Heart right ventricle (tissue), 16 donors: ENCODE measurements around the gene ZNF423. TPM values are rescaled to one million over a fixed set of nuclear protein-coding genes. Genes with fewer than 3 reads are reported as not detected.

ENCODE experiments used
- ATAC-seq, 8 donors: fragments of 200-7000 bp; cut with Tn5 transposase; one replicate each; pipeline ENCODE4 v1.9.1; 2020; ENCODE audit warnings: mild to moderate bottlenecking in 8 of 8, moderate library complexity in 8 of 8, moderate number of reproducible peaks in 1 of 8
- DNase-seq, 2 donors: peaks; one replicate each; pipeline ENCODE4 v3.0.0-alpha.2; 2020
- H3K27ac ChIP-seq, 10 donors: fragments of 200-600 bp; sonication (generic) in 2 of 10; one replicate each; pipeline versions ENCODE4 v1.5.0 to v1.8.0; 2020 to 2022; ENCODE audit warnings: mild to moderate bottlenecking in 3 of 10
- H3K27me3 ChIP-seq, 7 donors: fragments of 200-600 bp; one replicate each; pipeline ENCODE4 v1.8.0; 2021 to 2022; ENCODE audit warnings: mild to moderate bottlenecking in 2 of 7
- H3K36me3 ChIP-seq, 9 donors: fragments of 200-600 bp; sonication (generic) in 1 of 9; one replicate each; pipeline versions ENCODE4 v1.5.0 to v1.8.0; 2020 to 2022; ENCODE audit warnings: mild to moderate bottlenecking in 2 of 9
- H3K4me1 ChIP-seq, 9 donors: fragments of 200-600 bp; sonication (generic) in 1 of 9; one replicate each; pipeline versions ENCODE4 v1.5.0 to v1.8.0; 2020 to 2022; ENCODE audit warnings: mild to moderate bottlenecking in 4 of 9
- H3K4me3 ChIP-seq, 10 donors: fragments of 200-600 bp; sonication (generic) in 2 of 10; one replicate each; pipeline versions ENCODE4 v1.5.0 to v1.8.0; 2020 to 2022; ENCODE audit warnings: mild to moderate bottlenecking in 7 of 10, moderate library complexity in 2 of 10
- H3K9me3 ChIP-seq, 11 donors: fragments of 200-600 bp in 10 of 11; sonication (generic) in 2 of 11; one replicate each; pipeline versions ENCODE4 v1.5.0 to v1.8.0; 2013 to 2022; ENCODE audit warnings: mild to moderate bottlenecking in 2 of 11, control low read depth in 1 of 11, moderate library complexity in 1 of 11
- CTCF ChIP-seq, 9 donors: fragments of 200-600 bp; sonication (generic) in 2 of 9; IDR thresholded peaks; one replicate each; pipeline versions ENCODE4 v1.5.0 to v1.8.0; 2021 to 2022; ENCODE audit warnings: antibody characterized with exemption in 9 of 9, mild to moderate bottlenecking in 5 of 9, moderate library complexity in 1 of 9
- WGBS, 2 donors: extraction: QIAGEN DNeasy Blood & Tissue Kit; methylation state at CpG; one replicate each; pipeline ENCODE4 v1.1.7; 2013; ENCODE audit warnings: inconsistent platforms in 1 of 2; 5-methylcytosine and 5-hydroxymethylcytosine counted together
- intact Hi-C, 10 donors: fragments of 100-400 bp; cut with DNase I; formaldehyde crosslinking; loops; one replicate each; pipeline versions ENCODE4 v1.11.1 to v1.14.2; 2022
- polyA plus RNA-seq, 2 donors: library from polyadenylated mRNA; stranded (reverse); fragments of 200-250 nt; gene quantifications; one replicate each; pipeline ENCODE4 v1.2.3, GENCODE V29; 2013
- total RNA-seq, 10 donors: library from RNA; stranded (reverse); fragmentation: NEBNext Ultra II Directional in 3 of 10; extraction: Animal tissue kit (Norgen Biotek cat#: 25700) in 3 of 10; gene quantifications; one replicate each; pipeline versions ENCODE4 v1.2.1 to v1.2.4, GENCODE V29; 2021 to 2023
- donor health status: Arrhythmogenic right ventricular cardiomyopathy.
- donor health status: ischemic (EF 13 %, LVEDD 7.1; RV severe dilation, severe dysfunction).
- donor health status: healthy with polysubstance abuse.
- donor health status: DM: no; HTN: yes; CAD: no.
- donor health status: DM: no; HTN: no; CAD: no.
- donor health status: ischemic (EF 25% LVEDD 6.9; RV normal size, moderate dysfunction).
- donor health status: ischemic (EF 25% LVEDD 5.7; RV mildly dilated, moderate dysfunction).
- donor health status: healthy.
- donor health status: DM: yes; HTN: yes; CAD: no.
- donor health status: Ischemic cardiomyopathy.
- donor health status: ischemic (EF 35%, LVEDD 5.7; RV mildly dilated, moderate dysfunction).
- donor health status: nonischemic (EF 11% LVEDD 7.7; RV severe dilation, severe dysfunction).
- donor health status: DM: yes; HTN: yes; CAD: no.
- donor health status: PGD.
- donor health status: ischemic (EF 29% LVEDD 5.4; RV normal size, mild dysfunction).
- donor health status: nonischemic (EF 23%, LVEDD 6.1; RV moderate dilation, normal function).

ZNF423 gene
- total and polyA plus RNA-seq, 12 donors: 2.6 to 10.6 (median 7.0) TPM

- H3K4me1 ChIP-seq: peaks cover 0 to 12% (median 5%) of the 10 kb centered on the region in 9 donors
- intact Hi-C loops: loop anchor here in 1 of 10 donors (10.0 kb wide), 1 partner anchor 223 kb away; the partner anchor contains the start of gene ZNF423
- no peaks in the 10 kb centered on the region for H3K27me3 ChIP-seq
- H3K4me3 ChIP-seq: no peak overlapping the region
- WGBS, 2 donors: 55 to 67% methylated on average over 5 of the region's 5 CpGs
- H3K36me3 ChIP-seq: peaks cover 0 to 20% (median 14%) of the 10 kb centered on the region in 9 donors
- no peak for TF ChIP-seq CTCF (IDR thresholded peaks at IDR 0.05)
- ATAC-seq: peak in 2 of 8 donors; percentile 24 to 45
- no peak for DNase-seq
- no peak overlapping the region for H3K27ac ChIP-seq
- H3K9me3 ChIP-seq: peaks cover 0 to 12% (median 0%) of the 10 kb centered on the region in 11 donors
These were observed 224.5 kb downstream of the ZNF423 start for GRCh38 chr16:49631187-49632041.

- DNase-seq: no peak
- intact Hi-C loops: loop anchor here in 1 of 10 donors (10.0 kb wide), 1 partner anchor 224 kb away; the partner anchor contains the start of gene ZNF423
- no peak for TF ChIP-seq CTCF (IDR thresholded peaks at IDR 0.05)
- no peak for ATAC-seq
- Histone ChIP-seq H3K36me3 (peaks cover 0 to 16% (median 8%) of the 10 kb centered on the region in 9 donors), H3K4me3 (no peak overlapping the region), H3K9me3 (peaks cover 0 to 12% (median 0%) of the 10 kb centered on the region in 11 donors), H3K4me1 (peaks cover 0 to 12% (median 5%) of the 10 kb centered on the region in 9 donors), H3K27ac (no peak overlapping the region), H3K27me3 (no peaks in the 10 kb centered on the region)
- WGBS, 2 donors: 98 to 99% methylated on average over 4 of the region's 4 CpGs
These were observed 225.1 kb downstream of the ZNF423 start for GRCh38 chr16:49630783-49631182.

- H3K4me3 ChIP-seq: no peak overlapping the region
- no peak for TF ChIP-seq CTCF (IDR thresholded peaks at IDR 0.05)
- peaks cover 0 to 12% (median 0%) of the 10 kb centered on the region in 11 donors for H3K9me3 ChIP-seq
- WGBS, 2 donors: 98 to 99% methylated on average over 7 of the region's 7 CpGs
- no peak for ATAC-seq
- intact Hi-C loops: loop anchor here in 1 of 10 donors (10.0 kb wide), 1 partner anchor 225 kb away; the partner anchor contains the start of gene ZNF423
- no peak for DNase-seq
- H3K4me1 ChIP-seq: peaks cover 0 to 12% (median 5%) of the 10 kb centered on the region in 9 donors
- no peak overlapping the region for H3K27ac ChIP-seq
- peaks cover 0 to 16% (median 0%) of the 10 kb centered on the region in 9 donors for H3K36me3 ChIP-seq
- H3K27me3 ChIP-seq: no peaks in the 10 kb centered on the region
These were observed 226.1 kb downstream of the ZNF423 start for GRCh38 chr16:49629851-49630250.

- Histone ChIP-seq H3K27me3 (no peaks in the 10 kb centered on the region), H3K9me3 (peaks cover 0 to 12% (median 0%) of the 10 kb centered on the region in 11 donors), H3K27ac (no peak overlapping the region), H3K36me3 (peaks cover 0 to 18% (median 0%) of the 10 kb centered on the region in 9 donors), H3K4me1 (peaks cover 0 to 12% (median 5%) of the 10 kb centered on the region in 9 donors), H3K4me3 (no peak overlapping the region)
- no peak for TF ChIP-seq CTCF (IDR thresholded peaks at IDR 0.05)
- 95% methylated on average over 3 of the region's 3 CpGs for WGBS, 2 donors
- DNase-seq (no peak), ATAC-seq (no peak)
- intact Hi-C loops: no loop called here
These were observed 227.8 kb downstream of the ZNF423 start for GRCh38 chr16:49628148-49628547.
